Activated CD8-positive, alpha-beta memory T cell treated with anti-CD3 and anti-CD28 coated beads for 24 hours (primary cell): ENCODE measurements around the gene SEMA3E.
"Not testable (repeated sequence)": the region's sequence is repeated elsewhere in the genome, so short reads cannot be mapped to it uniquely, and the experiment has no call there.

Experiments used
- DNase-seq: peaks from one replicate; pipeline ENCODE4 v3.0.0-alpha.2; 2020

Gene SEMA3E

GRCh38 chr7:83552556-83552955 lies 96.4 kb downstream of the SEMA3E start:
- DNase-seq = not testable (repeated sequence)

DNA sequence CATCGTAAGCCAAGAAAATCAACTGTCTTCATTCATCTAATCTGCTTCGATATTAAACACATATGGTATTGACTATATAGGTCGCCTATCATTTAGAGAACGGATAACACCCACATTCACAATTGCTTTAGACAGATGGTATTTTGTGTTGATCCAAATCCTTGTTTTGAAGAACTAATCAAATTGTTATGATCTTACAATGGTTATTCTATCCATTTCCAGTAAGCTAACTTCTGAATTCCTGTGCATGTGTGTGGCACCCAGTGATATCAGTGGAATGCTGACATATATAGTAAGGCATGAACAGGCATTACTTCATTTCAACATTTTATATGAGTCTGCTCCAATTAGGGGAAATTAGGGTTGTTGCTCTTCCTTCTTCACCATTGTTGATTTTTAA lies 98.8 kb downstream of the SEMA3E start:
- no peak for DNase-seq

DNA sequence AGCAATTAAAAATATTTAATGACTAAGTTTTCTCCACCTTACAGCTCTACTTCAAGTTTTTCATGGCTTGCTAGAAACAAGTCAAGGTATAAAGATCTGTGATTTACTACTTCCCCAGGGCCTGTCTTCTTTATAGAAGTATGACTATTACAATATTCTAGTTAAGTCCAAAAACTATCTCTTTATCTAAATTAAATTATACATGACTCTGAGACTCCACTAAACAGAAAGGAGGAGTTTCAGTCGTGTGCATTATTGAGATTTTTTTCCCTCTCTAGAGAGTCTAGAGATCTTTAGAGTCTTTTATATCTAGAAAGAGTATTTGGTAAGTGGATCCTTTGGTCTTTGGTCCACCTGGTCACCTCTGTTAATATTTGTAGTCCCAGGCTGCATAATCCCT lies 100.7 kb downstream of the SEMA3E start:
- DNase-seq = no peak

GRCh38 chr7:83547526-83547925 lies 101.4 kb downstream of the SEMA3E start:
- no peak for DNase-seq

DNA sequence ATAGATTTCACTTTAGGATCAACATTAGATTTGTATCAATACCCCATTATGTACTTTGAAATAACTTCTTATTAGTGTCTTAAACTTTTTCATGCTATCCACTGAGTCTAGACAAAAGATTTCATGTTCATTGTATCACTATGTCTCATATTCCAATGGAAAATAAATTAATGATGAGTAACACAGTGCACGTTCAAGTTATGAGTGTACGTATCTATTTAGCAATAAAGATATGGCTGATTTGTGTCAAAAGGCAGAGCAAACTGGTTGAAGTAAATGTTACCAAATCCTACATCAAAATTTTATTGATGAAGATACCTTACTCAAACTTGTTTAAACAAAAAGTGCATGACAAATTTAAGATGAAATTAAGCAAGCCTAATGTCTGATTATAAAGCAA lies 102.4 kb downstream of the SEMA3E start:
- no peak for DNase-seq

DNA sequence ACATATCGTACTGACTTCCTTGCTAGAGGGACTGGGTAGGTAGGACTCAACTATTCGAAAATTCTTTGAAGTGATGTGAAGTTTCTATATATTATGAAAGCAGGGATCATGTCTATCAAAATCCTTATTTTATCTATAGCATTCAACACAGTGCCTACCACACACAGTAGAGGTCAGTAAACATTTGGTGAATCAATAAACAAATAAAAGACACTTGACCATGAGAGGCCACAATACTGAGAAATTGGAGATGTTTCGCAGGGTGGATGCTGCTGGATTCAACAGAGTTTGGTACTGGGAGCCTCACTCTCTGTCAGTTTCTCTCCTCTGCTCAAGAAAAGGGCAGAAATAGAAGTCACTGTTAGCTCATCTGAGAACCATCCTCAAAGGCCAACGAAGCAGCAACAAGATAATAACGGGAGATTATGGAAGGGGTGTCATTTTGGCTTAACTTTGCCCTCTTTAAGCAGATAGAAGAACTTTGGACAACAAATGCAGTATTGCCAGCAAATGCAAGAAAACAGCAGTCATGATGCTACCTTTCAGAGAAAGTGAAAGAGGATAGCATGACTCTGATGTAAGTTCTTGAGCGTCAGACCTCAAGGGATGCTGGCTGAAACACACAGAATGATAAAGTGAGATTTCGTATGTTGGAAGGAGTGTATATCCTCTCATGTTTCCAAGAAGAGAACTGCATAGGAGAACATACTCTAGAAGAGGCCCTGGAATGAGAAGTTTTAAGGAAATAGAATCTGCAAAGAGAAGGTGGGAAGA lies 107.6 kb downstream of the SEMA3E start:
- DNase-seq = no peak

- DNase-seq = no peak
These were observed 114.5 kb downstream of the SEMA3E start for GRCh38 chr7:83534488-83534887.

- DNase-seq = no peak
These were observed 116.7 kb downstream of the SEMA3E start for GRCh38 chr7:83532219-83532618.

DNA sequence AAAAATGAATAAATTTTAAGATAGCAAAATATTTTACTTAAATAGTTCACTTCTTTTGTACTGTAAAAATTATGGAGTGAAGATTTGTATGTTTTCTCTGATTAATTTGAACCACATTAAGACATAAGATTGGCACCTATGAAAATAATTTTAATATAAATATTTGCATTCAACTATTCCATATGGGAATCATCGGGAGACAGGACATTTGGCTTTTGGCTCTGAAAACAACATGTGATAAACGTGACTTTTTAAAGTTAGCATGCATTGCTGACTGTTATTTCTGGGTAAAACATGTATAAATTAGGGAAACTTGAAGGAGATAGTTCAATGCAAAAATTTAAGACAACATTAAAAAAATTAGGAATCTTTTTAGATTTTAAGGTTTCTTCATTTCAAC lies 117.2 kb downstream of the SEMA3E start:
- no peak for DNase-seq

DNA sequence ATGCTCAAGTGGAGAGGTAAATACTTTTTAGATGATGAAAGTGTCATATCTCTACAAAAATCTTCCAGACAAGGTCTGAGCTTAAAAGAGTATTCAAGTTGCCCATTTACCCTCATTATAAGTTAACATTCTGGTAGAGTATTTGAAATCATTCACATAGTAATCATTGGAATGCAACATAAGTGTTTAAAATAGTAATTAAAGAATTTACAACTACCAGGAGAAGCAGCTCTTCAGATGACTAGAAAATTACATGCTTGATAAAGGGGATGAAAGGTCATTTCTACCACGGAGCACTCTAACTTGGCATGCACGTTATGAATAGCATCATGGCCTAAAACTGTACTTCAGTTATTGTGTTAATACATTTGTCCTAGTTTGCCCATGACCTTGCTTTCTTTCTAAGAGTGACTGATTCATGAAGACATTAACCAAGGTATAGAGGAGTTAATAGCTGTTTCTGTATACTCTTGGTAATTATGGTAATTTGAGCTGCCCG lies 120.0 kb downstream of the SEMA3E start:
- DNase-seq = no peak

GRCh38 chr7:83524277-83525075 lies 124.5 kb downstream of the SEMA3E start:
- DNase-seq = no peak

GRCh38 chr7:83520726-83521125 lies 128.2 kb downstream of the SEMA3E start:
- no peak for DNase-seq

DNA sequence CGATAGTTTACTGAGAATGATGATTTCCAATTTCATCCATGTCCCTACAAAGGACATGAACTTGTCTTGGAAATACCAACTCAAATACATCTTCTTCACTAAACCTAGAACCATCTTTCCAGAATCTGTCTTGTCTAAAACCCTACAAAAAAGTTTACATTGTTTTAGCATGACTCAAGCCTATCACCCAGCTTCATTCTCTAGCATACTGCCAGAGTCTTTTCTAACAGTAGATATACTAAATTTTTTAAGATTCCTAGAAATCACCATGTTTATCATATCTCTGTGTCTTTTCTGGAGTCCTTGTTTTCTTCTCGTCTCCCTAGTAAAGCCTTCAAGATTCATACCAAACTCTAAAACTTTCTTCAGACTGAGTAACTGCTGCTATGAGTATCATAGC lies 129.7 kb downstream of the SEMA3E start:
- no peak for DNase-seq

GRCh38 chr7:83517035-83517700 lies 131.8 kb downstream of the SEMA3E start:
- DNase-seq = no peak

DNA sequence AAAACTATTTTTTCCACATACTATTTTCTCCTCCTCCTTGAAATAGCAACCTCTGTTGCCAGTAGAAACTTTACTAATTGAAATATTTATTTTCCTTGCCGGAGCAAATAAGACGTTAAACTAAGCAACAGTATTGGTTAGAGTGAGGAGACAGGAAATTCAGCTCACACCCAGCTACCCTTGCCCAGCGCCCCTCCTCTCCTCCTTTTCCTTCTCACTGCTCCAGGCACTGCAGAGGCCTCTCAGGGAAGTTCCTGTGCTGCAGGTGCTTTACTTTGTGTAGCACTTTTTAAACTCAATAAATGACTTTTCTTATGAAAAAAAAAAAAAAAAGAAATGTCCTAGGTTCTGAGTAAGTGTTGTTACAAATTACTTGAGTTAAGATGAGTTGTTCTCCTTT lies 134.0 kb downstream of the SEMA3E start:
- DNase-seq = no peak

GRCh38 chr7:83509255-83510021 lies 139.5 kb downstream of the SEMA3E start:
- DNase-seq = no peak

GRCh38 chr7:83504330-83504729 lies 144.6 kb downstream of the SEMA3E start:
- DNase-seq = no peak

GRCh38 chr7:83502636-83503035 lies 146.3 kb downstream of the SEMA3E start:
- DNase-seq = no peak

- no peak for DNase-seq
These were observed 154.3 kb downstream of the SEMA3E start for GRCh38 chr7:83494683-83495082.

DNA sequence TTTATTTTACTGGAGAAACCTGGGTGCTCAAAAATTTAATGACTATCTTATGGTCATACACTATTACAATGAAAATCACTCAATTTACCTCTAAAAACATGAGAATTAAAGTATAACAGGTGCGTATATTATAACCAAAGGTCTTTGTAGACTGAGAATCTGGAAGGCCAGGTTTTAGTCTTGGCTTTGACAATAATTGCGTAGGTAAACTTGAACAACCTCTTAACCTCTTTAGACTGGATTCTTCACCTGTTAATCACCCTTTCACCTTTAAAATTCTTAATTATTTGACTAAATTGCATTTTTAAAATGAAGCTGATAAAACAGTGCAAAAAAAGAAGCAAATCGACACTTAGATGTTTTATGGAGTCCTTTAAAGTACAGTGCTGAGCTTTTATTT lies 156.1 kb downstream of the SEMA3E start:
- DNase-seq = no peak

DNA sequence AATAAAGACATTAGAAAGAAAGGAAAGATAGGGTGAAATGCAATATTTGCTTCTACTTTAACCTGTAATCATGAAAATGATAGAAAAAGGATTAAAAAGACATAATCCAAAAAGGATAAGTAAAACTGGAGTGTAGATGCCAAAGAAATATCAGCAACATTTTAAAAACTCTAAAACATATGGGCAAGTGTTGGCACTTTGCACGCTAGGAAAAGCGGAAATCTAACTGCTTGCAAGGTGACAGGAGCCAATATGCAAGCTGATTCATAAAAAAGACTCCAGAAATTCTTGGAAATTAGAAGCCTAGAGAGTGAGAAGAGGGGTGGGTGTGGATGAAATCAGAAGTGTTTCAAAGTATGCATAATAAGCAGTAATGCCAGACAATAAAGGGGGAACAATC lies 161.1 kb downstream of the SEMA3E start:
- DNase-seq = no peak

GRCh38 chr7:83486957-83487356 lies 162.0 kb downstream of the SEMA3E start:
- no peak for DNase-seq

- DNase-seq = no peak
These were observed 162.4 kb downstream of the SEMA3E start for GRCh38 chr7:83486536-83486935.
